GM23338 (cell line): Measurements from ENCODE around the gene CDYL. TPM values are rescaled to one million over a fixed set of nuclear protein-coding genes. Genes with fewer than 3 reads are reported as not detected.

Experiments
- ATAC-seq: fragments of 200-7000 bp; cut with Tn5 transposase; 3 replicates; pipeline ENCODE4 v1.9.1; 2020
- DNase-seq: peaks from one replicate; pipeline ENCODE4 v3.0.0-alpha.2; 2015; ENCODE audit warnings: low spot score
- H2AFZ ChIP-seq: fragments of 200-600 bp; sonication (generic); 2 replicates; pipeline ENCODE4 v1.8.0; 2016; ENCODE audit warnings: antibody characterized with exemption, mild to moderate bottlenecking, moderate library complexity
- H3F3A ChIP-seq: fragments of 200-600 bp; sonication (generic); replicated peaks from 2 replicates; pipeline ENCODE4 v1.8.0; 2017; ENCODE audit warnings: antibody characterized with exemption, mixed run types, low read depth
- H3K27ac ChIP-seq: fragments of 200-600 bp; sonication (generic); 2 replicates; pipeline ENCODE4 v1.6.1; 2016; ENCODE audit warnings: low read depth
- H3K27me3 ChIP-seq: fragments of 200-600 bp; sonication (generic); 2 replicates; pipeline ENCODE4 v1.8.0; 2016; ENCODE audit warnings: mild to moderate bottlenecking, mixed run types, moderate library complexity; ENCODE audit not compliant: insufficient read depth
- H3K36me3 ChIP-seq: fragments of 200-600 bp; sonication (generic); 2 replicates; pipeline ENCODE4 v1.8.0; 2016; ENCODE audit warnings: mild to moderate bottlenecking; ENCODE audit not compliant: insufficient read depth
- H3K4me1 ChIP-seq: fragments of 200-600 bp; sonication (generic); 2 replicates; pipeline ENCODE4 v1.8.0; 2016; ENCODE audit warnings: mild to moderate bottlenecking, moderate library complexity; ENCODE audit not compliant: insufficient read depth
- H3K4me2 ChIP-seq: fragments of 200-600 bp; sonication (generic); 2 replicates; pipeline ENCODE4 v1.7.1; 2017; ENCODE audit warnings: mixed run types
- H3K4me3 ChIP-seq: fragments of 200-600 bp; sonication (generic); 2 replicates; pipeline ENCODE4 v1.6.1; 2016; ENCODE audit warnings: mixed run types
- H3K79me2 ChIP-seq: fragments of 200-600 bp; sonication (generic); replicated peaks from 2 replicates; pipeline ENCODE4 v1.8.0; 2017; ENCODE audit warnings: mild to moderate bottlenecking; ENCODE audit not compliant: insufficient read depth
- H3K9me2 ChIP-seq: fragments of 200-600 bp; sonication (generic); 2 replicates; pipeline ENCODE4 v1.8.0; 2017; ENCODE audit not compliant: insufficient read depth
- H4K20me1 ChIP-seq: fragments of 200-600 bp; sonication (generic); replicated peaks from 2 replicates; pipeline ENCODE4 v1.8.0; 2017; ENCODE audit warnings: mild to moderate bottlenecking; ENCODE audit not compliant: insufficient read depth
- H3K27ac Mint-ChIP-seq: 2 replicates; pipeline ENCODE4 v1.8.0; 2020; ENCODE audit warnings: inconsistent platforms, mild to moderate bottlenecking, moderate library complexity, mixed read lengths
- H3K27me3 Mint-ChIP-seq: 3 replicates; pipeline ENCODE4 v1.8.0; 2022; ENCODE audit warnings: low read depth, mild to moderate bottlenecking, moderate library complexity, mixed read lengths, inconsistent platforms; ENCODE audit not compliant: insufficient read depth, poor library complexity
- H3K36me3 Mint-ChIP-seq: 3 replicates; pipeline ENCODE4 v1.8.0; 2021; ENCODE audit warnings: low read depth, mild to moderate bottlenecking, inconsistent platforms, moderate library complexity, mixed read lengths
- H3K4me1 Mint-ChIP-seq: 3 replicates; pipeline ENCODE4 v1.8.0; 2020; ENCODE audit warnings: mild to moderate bottlenecking, inconsistent platforms, mixed read lengths
- H3K4me3 Mint-ChIP-seq: 3 replicates; pipeline ENCODE4 v1.8.0; 2021; ENCODE audit warnings: moderate library complexity, mild to moderate bottlenecking, inconsistent platforms, mixed read lengths
- H3K9me3 Mint-ChIP-seq: 3 replicates; pipeline ENCODE4 v1.8.0; 2020; ENCODE audit warnings: moderate library complexity, mild to moderate bottlenecking, inconsistent platforms, mixed read lengths
- CREB1 ChIP-seq: fragments of 250-450 bp; sonication (Bioruptor Pico); IDR thresholded peaks from 2 replicates; pipeline ENCODE4 v1.5.0; 2020; ENCODE audit warnings: low read depth, mild to moderate bottlenecking, moderate library complexity
- EZH2 ChIP-seq: fragments of 200-600 bp; sonication (generic); IDR thresholded peaks from one replicate; pipeline ENCODE4 v1.8.0; 2017; ENCODE audit warnings: antibody characterized with exemption, mild to moderate bottlenecking, low read depth; ENCODE audit not compliant: unreplicated experiment
- EZH2phosphoT487 ChIP-seq: fragments of 200-600 bp; sonication (generic); IDR thresholded peaks from one replicate; pipeline ENCODE4 v1.8.1; 2018; ENCODE audit warnings: antibody characterized with exemption; ENCODE audit not compliant: unreplicated experiment
- JUNB ChIP-seq: IDR thresholded peaks from one replicate; pipeline ENCODE4 v1.6.1; 2016; ENCODE audit warnings: antibody characterized with exemption; ENCODE audit not compliant: unreplicated experiment
- NANOG ChIP-seq: IDR thresholded peaks from 2 replicates; pipeline ENCODE4 v1.6.1; 2016; ENCODE audit warnings: antibody characterized with exemption, borderline replicate concordance
- POLR2AphosphoS5 ChIP-seq: IDR thresholded peaks from 2 replicates; pipeline ENCODE4 v1.6.1; 2016; ENCODE audit warnings: antibody characterized with exemption, low read depth
- STAT1 ChIP-seq: IDR thresholded peaks from one replicate; pipeline ENCODE4 v1.6.1; 2016; ENCODE audit warnings: antibody characterized with exemption; ENCODE audit not compliant: unreplicated experiment
- ZNF114 ChIP-seq: fragments of 250-450 bp; sonication (Bioruptor Pico); IDR thresholded peaks from 2 replicates; pipeline ENCODE4 v1.5.0; 2020; ENCODE audit warnings: mild to moderate bottlenecking, moderate library complexity
- polyA plus RNA-seq: library from polyadenylated mRNA; unstranded; fragments of >200 nt; fragmentation: Nextera tagmentation; extraction: Ambion mirVana; gene quantifications from 2 replicates; pipeline ENCODE4 v1.2.1, GENCODE V29; 2016
- total RNA-seq: library from RNA; depleted of rRNA; stranded (reverse); fragments of >200 nt; shearing (Covaris generic); gene quantifications from 2 replicates; pipeline ENCODE4 v1.2.3, GENCODE V29; 2014
- TF ChIP-seq, protein P1 (sequence below): IDR thresholded peaks from 2 replicates; pipeline ENCODE4 v1.6.1; 2016; ENCODE audit warnings: antibody characterized with exemption
- TF ChIP-seq, protein P2 (sequence below): IDR thresholded peaks from one replicate; pipeline ENCODE4 v1.6.1; 2018; ENCODE audit warnings: antibody characterized with exemption; ENCODE audit not compliant: unreplicated experiment

The CDYL gene
- total and polyA plus RNA-seq, 2 experiments from 2014 or later, result 67.2 to 128 TPM

DNA sequence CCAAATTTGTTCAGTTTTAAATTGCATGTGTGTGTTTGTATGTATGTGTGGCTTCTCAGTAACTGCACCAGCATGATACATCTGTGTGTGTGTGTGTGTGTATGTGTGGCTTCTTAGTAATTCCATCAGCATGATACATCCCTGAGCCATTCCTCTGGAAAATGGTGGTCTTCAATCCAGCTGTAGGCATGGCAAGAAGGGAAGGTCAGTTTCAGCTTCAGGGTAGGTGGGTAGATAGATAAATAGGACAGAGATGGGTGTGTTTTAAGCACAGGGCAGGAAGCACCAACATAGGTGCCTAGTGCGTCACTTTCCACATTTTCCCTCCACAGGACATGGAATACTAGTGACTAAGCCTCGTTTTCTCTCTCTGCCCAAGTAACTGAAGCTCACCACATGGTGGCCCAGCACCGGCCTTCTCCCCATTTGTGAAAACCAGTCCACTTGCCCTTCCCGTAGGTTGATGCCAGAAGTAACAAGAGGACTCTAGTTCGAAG is 144.8 kb downstream of the CDYL start (continued):
- TF ChIP-seq, protein P1, sequence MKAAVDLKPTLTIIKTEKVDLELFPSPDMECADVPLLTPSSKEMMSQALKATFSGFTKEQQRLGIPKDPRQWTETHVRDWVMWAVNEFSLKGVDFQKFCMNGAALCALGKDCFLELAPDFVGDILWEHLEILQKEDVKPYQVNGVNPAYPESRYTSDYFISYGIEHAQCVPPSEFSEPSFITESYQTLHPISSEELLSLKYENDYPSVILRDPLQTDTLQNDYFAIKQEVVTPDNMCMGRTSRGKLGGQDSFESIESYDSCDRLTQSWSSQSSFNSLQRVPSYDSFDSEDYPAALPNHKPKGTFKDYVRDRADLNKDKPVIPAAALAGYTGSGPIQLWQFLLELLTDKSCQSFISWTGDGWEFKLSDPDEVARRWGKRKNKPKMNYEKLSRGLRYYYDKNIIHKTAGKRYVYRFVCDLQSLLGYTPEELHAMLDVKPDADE, result no peak
- TF ChIP-seq ZNF114 (CRISPR knock-in tag) (no peak), NANOG (no peak), EZH2phosphoT487 (no peak), JUNB (no peak), CREB1 (CRISPR knock-in tag) (no peak), EZH2 (no peak)
- TF ChIP-seq, protein P2, sequence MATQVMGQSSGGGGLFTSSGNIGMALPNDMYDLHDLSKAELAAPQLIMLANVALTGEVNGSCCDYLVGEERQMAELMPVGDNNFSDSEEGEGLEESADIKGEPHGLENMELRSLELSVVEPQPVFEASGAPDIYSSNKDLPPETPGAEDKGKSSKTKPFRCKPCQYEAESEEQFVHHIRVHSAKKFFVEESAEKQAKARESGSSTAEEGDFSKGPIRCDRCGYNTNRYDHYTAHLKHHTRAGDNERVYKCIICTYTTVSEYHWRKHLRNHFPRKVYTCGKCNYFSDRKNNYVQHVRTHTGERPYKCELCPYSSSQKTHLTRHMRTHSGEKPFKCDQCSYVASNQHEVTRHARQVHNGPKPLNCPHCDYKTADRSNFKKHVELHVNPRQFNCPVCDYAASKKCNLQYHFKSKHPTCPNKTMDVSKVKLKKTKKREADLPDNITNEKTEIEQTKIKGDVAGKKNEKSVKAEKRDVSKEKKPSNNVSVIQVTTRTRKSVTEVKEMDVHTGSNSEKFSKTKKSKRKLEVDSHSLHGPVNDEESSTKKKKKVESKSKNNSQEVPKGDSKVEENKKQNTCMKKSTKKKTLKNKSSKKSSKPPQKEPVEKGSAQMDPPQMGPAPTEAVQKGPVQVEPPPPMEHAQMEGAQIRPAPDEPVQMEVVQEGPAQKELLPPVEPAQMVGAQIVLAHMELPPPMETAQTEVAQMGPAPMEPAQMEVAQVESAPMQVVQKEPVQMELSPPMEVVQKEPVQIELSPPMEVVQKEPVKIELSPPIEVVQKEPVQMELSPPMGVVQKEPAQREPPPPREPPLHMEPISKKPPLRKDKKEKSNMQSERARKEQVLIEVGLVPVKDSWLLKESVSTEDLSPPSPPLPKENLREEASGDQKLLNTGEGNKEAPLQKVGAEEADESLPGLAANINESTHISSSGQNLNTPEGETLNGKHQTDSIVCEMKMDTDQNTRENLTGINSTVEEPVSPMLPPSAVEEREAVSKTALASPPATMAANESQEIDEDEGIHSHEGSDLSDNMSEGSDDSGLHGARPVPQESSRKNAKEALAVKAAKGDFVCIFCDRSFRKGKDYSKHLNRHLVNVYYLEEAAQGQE, result no peak

DNA sequence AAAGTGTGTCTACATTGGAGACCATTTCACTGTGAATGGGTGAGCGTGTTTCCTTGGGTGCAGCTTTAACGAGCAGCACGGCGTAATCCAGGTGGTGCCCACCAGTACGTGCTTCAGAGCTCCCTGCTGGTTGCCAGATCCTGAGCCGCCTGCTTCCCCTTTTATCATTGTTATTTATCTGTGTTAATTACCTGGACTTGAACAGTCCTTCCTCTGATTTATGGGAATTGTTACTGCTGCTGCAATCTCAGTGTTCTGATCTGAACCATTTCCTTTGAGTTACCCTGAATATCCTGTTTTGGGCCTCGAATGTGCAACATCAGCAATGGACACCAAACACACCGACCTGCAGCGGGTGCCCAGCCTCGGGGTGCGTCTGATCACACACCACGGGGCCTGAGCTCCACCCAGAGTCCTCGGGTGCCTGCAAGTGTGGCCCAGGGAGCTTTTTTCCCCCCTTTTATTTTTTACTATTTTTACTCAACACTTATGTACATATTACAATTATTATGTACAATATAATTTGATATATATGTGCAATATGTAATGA is 146.4 kb downstream of the CDYL start:
- no peak overlapping the region for H3K27ac ChIP-seq
- H3K4me1 Mint-ChIP-seq, result peaks cover 69% of the 10 kb centered on the region
- TF ChIP-seq STAT1 (no peak), NANOG (no peak), CREB1 (CRISPR knock-in tag) (no peak), POLR2AphosphoS5 (no peak)
- TF ChIP-seq, protein P2, result no peak
- H3K9me3 Mint-ChIP-seq, result peaks cover 2% of the 10 kb centered on the region; the same call in 1 of the 3 replicates
- H3K36me3 ChIP-seq, result no peaks in the 10 kb centered on the region
- H3K9me2 ChIP-seq, result no peaks in the 10 kb centered on the region
- peaks cover 61% of the 10 kb centered on the region for H3K4me1 ChIP-seq
- no peak for ATAC-seq
- H2AFZ ChIP-seq, result no peak overlapping the region
- no peak overlapping the region for H3K4me2 ChIP-seq
- H3K27me3 ChIP-seq, result no peaks in the 10 kb centered on the region
- H3K4me3 ChIP-seq, result no peak overlapping the region
- peaks cover 25% of the 10 kb centered on the region for H3K36me3 Mint-ChIP-seq
- H3K79me2 ChIP-seq, result peaks cover 95% of the 10 kb centered on the region
- H3K27me3 Mint-ChIP-seq, result peaks cover 8% of the 10 kb centered on the region
- no peak overlapping the region for H3K27ac Mint-ChIP-seq
- 0 out of 2 replicates have a peak, but pooled peaks cover 4% of the 10 kb centered on the region for H3F3A ChIP-seq
- DNase-seq, result no peak
- peaks cover 27% of the 10 kb centered on the region for H4K20me1 ChIP-seq
- no peak overlapping the region for H3K4me3 Mint-ChIP-seq
